ENCODE results near the gene NTNG1. TPM values are rescaled to one million over a fixed set of nuclear protein-coding genes. Genes with fewer than 3 reads are reported as not detected.

The NTNG1 gene
- total and polyA plus RNA-seq, 2 of the 4 experiments (the other 2 are of a cell fraction): 1.2 to 2.3 TPM

DNA sequence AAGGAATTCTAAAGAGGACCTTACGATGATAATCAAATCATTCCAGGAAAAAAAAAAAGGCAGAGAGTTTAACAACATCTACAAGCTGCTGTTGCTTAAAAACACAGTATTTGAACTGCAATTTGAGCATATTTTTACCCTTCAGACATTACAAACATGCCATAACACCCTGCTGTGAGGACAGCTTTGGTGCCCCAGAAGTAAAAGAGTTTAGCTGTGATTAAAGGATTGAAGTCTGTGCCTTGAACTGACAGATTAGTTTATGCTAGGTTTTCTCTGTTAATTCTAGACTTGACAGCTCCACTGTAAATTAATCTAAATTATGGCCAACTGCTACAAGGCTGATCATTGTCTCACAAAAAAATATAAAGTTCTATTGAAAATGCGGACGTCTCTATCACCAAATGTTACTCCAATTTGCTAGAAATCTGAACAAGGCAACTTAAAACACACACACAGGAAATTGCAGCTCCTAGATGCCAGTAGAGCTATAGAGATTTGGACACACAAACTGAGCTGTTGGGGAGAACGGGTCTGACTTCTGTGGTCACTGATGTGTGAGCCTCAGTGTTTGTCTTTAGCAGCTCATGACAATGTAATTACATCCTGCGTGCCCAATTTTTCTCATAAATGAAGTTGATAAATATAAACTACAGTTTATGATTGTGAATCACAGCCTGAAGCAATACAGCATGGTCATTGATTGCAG, 217.9 kb downstream of the NTNG1 start:
- BruUV-seq (replicated peaks): no TSS peak
- Histone ChIP-seq H3K4me1 (ENCODE audit: control insufficient read depth, insufficient read depth, low read length) (no peaks in the 10 kb centered on the region), H2AK5ac (ENCODE audit: low read depth, low read length) (no peak overlapping the region), H3K27ac (ENCODE audit: insufficient read depth, low read length) (no peak overlapping the region), H3K9ac (ENCODE audit: low read depth, low read length) (no peak overlapping the region), H3K4me3 (ENCODE audit: insufficient read depth, low read depth, low read length) (no peak overlapping the region), H2AFZ (replicated peaks; ENCODE audit: low read length, poor library complexity) (no peak overlapping the region), H3K79me1 (ENCODE audit: low read depth in 1 of 2, low read length in 2 of 2) (no peaks in the 10 kb centered on the region), H2BK5ac (ENCODE audit: low read depth, low read length, poor library complexity, severe bottlenecking) (no peak overlapping the region), H4K5ac (ENCODE audit: low read depth, low read length) (no peak overlapping the region), H2BK15ac (ENCODE audit: low read depth, low read length) (no peak overlapping the region), H2AK9ac (replicated peaks; ENCODE audit: low read depth, low read length, poor library complexity) (no peak overlapping the region), H2BK20ac (ENCODE audit: low read depth, low read length) (no peak overlapping the region), H3K9me3 (ENCODE audit: control insufficient read depth, insufficient read depth, low read length) (no peaks in the 10 kb centered on the region), H4K91ac (ENCODE audit: insufficient read depth, low read depth, low read length) (no peak overlapping the region), H4K20me1 (ENCODE audit: insufficient read depth, low read length) (no peaks in the 10 kb centered on the region), H3K36me3 (ENCODE audit: control insufficient read depth, insufficient read depth, low read length) (no peaks in the 10 kb centered on the region), H3K23ac (ENCODE audit: low read depth, low read length) (no peak overlapping the region), H3K18ac (ENCODE audit: low read depth, low read length) (no peak overlapping the region), H3K9me1 (ENCODE audit: insufficient read depth, low read length) (no peaks in the 10 kb centered on the region), H3K4me2 (ENCODE audit: low read depth, low read length) (no peak overlapping the region), H4K8ac (ENCODE audit: low read depth in 2 of 2, low read length in 2 of 2) (no peak overlapping the region), H3K14ac (replicated peaks; ENCODE audit: low read depth, low read length) (no peak overlapping the region), H2BK120ac (ENCODE audit: low read depth, low read length) (no peak overlapping the region), H3K56ac (ENCODE audit: extremely low read depth, insufficient read depth, low read length) (no peak overlapping the region), H3K27me3 (ENCODE audit: control insufficient read depth, insufficient read depth, low read length) (no peaks in the 10 kb centered on the region), H3K4ac (ENCODE audit: low read depth, low read length) (no peak overlapping the region)
- ATAC-seq (ENCODE audit: low read depth) (no peak), DNase-seq (no peak)
- dilution Hi-C loops (cut with HindIII; ENCODE audit: low sequenced_read_pairs, unreplicated experiment): no loop called here
- TF ChIP-seq RCOR1 (IDR thresholded peaks at IDR 0.05; ENCODE audit: insufficient replicate concordance, low read length) (no peak), POLR2A (IDR thresholded peaks at IDR 0.05; ENCODE audit: low read depth, low read length) (no peak), NFE2L2 (IDR thresholded peaks at IDR 0.05; ENCODE audit: low read depth, low read length) (no peak), ELK1 (IDR thresholded peaks at IDR 0.05; ENCODE audit: borderline replicate concordance, low read depth, low read length) (no peak), MAFK (IDR thresholded peaks at IDR 0.05; ENCODE audit: low read depth, low read length) (no peak), MAZ (IDR thresholded peaks at IDR 0.05; ENCODE audit: borderline replicate concordance, low read depth, low read length) (no peak)
- TF ChIP-seq, protein P1, sequence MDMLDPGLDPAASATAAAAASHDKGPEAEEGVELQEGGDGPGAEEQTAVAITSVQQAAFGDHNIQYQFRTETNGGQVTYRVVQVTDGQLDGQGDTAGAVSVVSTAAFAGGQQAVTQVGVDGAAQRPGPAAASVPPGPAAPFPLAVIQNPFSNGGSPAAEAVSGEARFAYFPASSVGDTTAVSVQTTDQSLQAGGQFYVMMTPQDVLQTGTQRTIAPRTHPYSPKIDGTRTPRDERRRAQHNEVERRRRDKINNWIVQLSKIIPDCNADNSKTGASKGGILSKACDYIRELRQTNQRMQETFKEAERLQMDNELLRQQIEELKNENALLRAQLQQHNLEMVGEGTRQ (IDR thresholded peaks at IDR 0.05; ENCODE audit: low read depth, low read length): no peak
- TF ChIP-seq, protein P2, sequence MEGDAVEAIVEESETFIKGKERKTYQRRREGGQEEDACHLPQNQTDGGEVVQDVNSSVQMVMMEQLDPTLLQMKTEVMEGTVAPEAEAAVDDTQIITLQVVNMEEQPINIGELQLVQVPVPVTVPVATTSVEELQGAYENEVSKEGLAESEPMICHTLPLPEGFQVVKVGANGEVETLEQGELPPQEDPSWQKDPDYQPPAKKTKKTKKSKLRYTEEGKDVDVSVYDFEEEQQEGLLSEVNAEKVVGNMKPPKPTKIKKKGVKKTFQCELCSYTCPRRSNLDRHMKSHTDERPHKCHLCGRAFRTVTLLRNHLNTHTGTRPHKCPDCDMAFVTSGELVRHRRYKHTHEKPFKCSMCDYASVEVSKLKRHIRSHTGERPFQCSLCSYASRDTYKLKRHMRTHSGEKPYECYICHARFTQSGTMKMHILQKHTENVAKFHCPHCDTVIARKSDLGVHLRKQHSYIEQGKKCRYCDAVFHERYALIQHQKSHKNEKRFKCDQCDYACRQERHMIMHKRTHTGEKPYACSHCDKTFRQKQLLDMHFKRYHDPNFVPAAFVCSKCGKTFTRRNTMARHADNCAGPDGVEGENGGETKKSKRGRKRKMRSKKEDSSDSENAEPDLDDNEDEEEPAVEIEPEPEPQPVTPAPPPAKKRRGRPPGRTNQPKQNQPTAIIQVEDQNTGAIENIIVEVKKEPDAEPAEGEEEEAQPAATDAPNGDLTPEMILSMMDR (conservative IDR thresholded peaks at IDR 0.05; ENCODE audit: low read depth, low read length): no peak
- ChIA-PET CTCF (no interaction called here), POLR2A (ENCODE audit: unreplicated experiment) (no interaction called here)
- no CpG with 5 or more reads among the region's 5 CpGs for WGBS, 2 experiments (ENCODE audit: extremely low coverage in 2 of 2, insufficient read length in 1 of 2)
- intact Hi-C loops (cut with micrococcal nuclease): no loop called here
- in situ Hi-C loops (cut with MboI; ENCODE audit: low sequenced_read_pairs): no loop called here

Measured in IMR-90 (cell line).